Measurements from ENCODE around the gene UBE2J2.

DNA sequence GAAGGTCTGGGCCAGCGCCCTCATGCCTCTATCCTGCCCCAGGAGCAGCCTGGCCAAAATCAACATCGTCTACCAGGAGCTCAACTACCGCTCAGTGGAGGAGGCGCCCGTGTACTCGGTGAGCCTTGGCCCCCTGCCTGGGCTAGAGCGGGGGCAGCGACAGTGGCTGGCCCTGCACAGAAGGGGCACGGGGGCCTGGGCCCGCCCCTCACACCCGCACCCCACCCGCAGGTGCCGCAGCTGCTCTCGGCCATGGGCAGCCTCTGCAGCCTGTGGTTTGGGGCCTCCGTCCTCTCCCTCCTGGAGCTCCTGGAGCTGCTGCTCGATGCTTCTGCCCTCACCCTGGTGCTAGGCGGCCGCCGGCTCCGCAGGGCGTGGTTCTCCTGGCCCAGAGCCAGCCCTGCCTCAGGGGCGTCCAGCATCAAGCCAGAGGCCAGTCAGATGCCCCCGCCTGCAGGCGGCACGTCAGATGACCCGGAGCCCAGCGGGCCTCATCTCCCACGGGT, 17.4 kb upstream of the UBE2J2 start:
- TF ChIP-seq, protein P1, sequence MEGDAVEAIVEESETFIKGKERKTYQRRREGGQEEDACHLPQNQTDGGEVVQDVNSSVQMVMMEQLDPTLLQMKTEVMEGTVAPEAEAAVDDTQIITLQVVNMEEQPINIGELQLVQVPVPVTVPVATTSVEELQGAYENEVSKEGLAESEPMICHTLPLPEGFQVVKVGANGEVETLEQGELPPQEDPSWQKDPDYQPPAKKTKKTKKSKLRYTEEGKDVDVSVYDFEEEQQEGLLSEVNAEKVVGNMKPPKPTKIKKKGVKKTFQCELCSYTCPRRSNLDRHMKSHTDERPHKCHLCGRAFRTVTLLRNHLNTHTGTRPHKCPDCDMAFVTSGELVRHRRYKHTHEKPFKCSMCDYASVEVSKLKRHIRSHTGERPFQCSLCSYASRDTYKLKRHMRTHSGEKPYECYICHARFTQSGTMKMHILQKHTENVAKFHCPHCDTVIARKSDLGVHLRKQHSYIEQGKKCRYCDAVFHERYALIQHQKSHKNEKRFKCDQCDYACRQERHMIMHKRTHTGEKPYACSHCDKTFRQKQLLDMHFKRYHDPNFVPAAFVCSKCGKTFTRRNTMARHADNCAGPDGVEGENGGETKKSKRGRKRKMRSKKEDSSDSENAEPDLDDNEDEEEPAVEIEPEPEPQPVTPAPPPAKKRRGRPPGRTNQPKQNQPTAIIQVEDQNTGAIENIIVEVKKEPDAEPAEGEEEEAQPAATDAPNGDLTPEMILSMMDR (IDR thresholded peaks at IDR 0.05; ENCODE audit: borderline replicate concordance, extremely low read depth, low read length, poor library complexity, severe bottlenecking) = no peak
- no peak for TF ChIP-seq EZH2 (IDR thresholded peaks at IDR 0.05; ENCODE audit: borderline replicate concordance, low read depth, low read length, severe bottlenecking)

Measured in DND-41 (cell line).